Body of pancreas (tissue), 4 donors: Measurements from ENCODE around the gene TCP11L2. TPM values are rescaled to one million over a fixed set of nuclear protein-coding genes. Genes with fewer than 3 reads are reported as not detected.
"Not testable (repeated sequence)": the region's sequence is repeated elsewhere in the genome, so short reads cannot be mapped to it uniquely, and the experiment has no call there.

Experiments used
- ATAC-seq: fragments of 150-250 bp; one replicate; pipeline ENCODE4 v1.9.1; 2016
- DNase-seq, 4 donors: peaks; one replicate each; pipeline ENCODE4 v3.0.0-alpha.2; 2019
- H3K27ac ChIP-seq, 4 donors: fragments of 200-600 bp; sonication (generic); 1 replicate in 3 of 4; 2 replicates in 1 of 4; pipeline versions ENCODE4 v1.5.1 to v1.6.1; 2016 to 2019; ENCODE audit warnings: mild to moderate bottlenecking in 1 of 4, mixed read lengths in 1 of 4, moderate library complexity in 1 of 4
- H3K27me3 ChIP-seq, 2 donors: fragments of 200-600 bp; sonication (generic); one replicate each; pipeline ENCODE4 v1.6.0; 2016; ENCODE audit warnings: mild to moderate bottlenecking in 1 of 2
- H3K36me3 ChIP-seq, 2 donors: fragments of 200-600 bp; sonication (generic); replicated peaks in 1 of 2; 2 replicates each; pipeline ENCODE4 v1.5.1; 2016; ENCODE audit warnings: low read depth in 2 of 2; ENCODE audit not compliant: insufficient read depth in 1 of 2
- H3K4me1 ChIP-seq: fragments of 200-600 bp; sonication (generic); one replicate; pipeline ENCODE4 v1.6.0; 2016
- H3K4me3 ChIP-seq, 2 donors: fragments of 200-600 bp; sonication (generic); 1 replicate in 1 of 2; 2 replicates in 1 of 2; pipeline ENCODE4 v1.5.1; 2016 to 2019
- H3K9me3 ChIP-seq, 3 donors: fragments of 200-600 bp; sonication (generic); 1 replicate in 2 of 3; 2 replicates in 1 of 3; pipeline ENCODE4 v1.5.1; 2016
- CTCF ChIP-seq, 7 experiments: fragments of 450-650 bp in 4 of 7; fragments of 200-600 bp in 3 of 7; sonication (generic) in 3 of 7; IDR thresholded peaks; one replicate each; pipeline ENCODE4 v1.5.1; 2016 to 2019; ENCODE audit warnings: antibody characterized with exemption in 7 of 7
- POLR2A ChIP-seq, 3 donors: fragments of 450-650 bp; IDR thresholded peaks; one replicate each; pipeline ENCODE4 v1.6.1; 2016; ENCODE audit warnings: antibody characterized with exemption in 3 of 3, mild to moderate bottlenecking in 2 of 3
- WGBS, 2 donors: methylation state at CpG; one replicate each; pipeline ENCODE4 v1.1.5; 2017; 5-methylcytosine and 5-hydroxymethylcytosine counted together
- intact Hi-C: fragments of 100-400 bp; cut with DNase I; formaldehyde crosslinking; loops from one replicate; pipeline ENCODE4 v1.15.1; 2023
- total RNA-seq, 2 donors: library from RNA; depleted of rRNA; stranded (reverse); fragments of >200 nt; gene quantifications; one replicate each; pipeline ENCODE4 v1.1.0, GENCODE V29; 2016

Gene TCP11L2
- total RNA-seq, 2 donors from 2014 or later, result 16.1 to 19.1 TPM

DNA sequence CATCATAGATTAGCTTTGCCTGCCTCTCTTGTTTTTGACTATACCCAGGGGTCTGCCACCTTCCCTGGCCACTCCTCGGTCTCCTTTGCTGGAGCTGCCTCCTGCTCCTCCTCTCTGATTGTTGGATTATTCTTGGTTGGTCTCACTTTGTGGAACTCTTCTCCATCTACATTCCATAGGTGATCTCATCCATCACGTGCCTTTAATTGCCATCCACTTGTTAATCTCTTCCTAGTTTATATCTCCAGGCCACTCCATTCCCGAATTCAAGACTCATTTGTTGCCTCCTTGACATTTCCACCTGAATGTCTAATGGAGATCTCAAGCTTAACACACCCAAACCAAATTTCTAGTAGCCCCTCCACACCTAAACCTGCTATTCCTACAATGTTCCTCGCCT lies 60.4 kb downstream of the TCP11L2 start:
- H3K4me3 ChIP-seq, result no peak overlapping the region
- peaks cover 29% of the 10 kb centered on the region for H3K4me1 ChIP-seq
- intact Hi-C loops, result no loop called here
- no peak for TF ChIP-seq CTCF (IDR thresholded peaks at IDR 0.05)
- no peak for TF ChIP-seq POLR2A (IDR thresholded peaks at IDR 0.05)
- no peak overlapping the region for H3K27ac ChIP-seq
- ATAC-seq (no peak), DNase-seq (no peak)
- no peaks in the 10 kb centered on the region for H3K9me3 ChIP-seq
- no peaks in the 10 kb centered on the region for H3K27me3 ChIP-seq
- WGBS, 2 donors, result 85 to 86% methylated on average over 4 of the region's 4 CpGs
- peaks cover 0 to 5% of the 10 kb centered on the region in 2 donors for H3K36me3 ChIP-seq

DNA sequence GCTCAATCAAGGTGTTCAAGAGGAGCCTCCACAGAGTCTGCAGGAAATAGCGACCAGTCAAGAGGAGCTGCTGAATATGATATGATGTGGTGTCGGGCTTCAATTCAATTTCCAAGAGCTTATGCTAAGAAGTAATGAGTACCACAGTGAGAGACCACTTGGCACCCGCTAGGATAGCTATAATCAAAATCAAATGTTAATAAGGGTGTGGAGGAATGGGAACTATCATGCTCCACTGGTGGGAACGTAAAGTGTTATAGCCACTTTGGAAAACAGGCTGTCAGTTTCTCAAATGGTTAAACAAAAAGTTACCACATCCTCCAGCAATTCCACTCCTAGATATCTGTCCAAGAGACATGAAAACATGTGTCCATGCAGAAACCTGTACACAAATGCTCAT lies 61.7 kb downstream of the TCP11L2 start:
- Histone ChIP-seq H3K36me3 (peaks cover 0 to 7% of the 10 kb centered on the region in 2 donors), H3K27ac (no peak overlapping the region), H3K4me1 (peaks cover 22% of the 10 kb centered on the region), H3K4me3 (no peak overlapping the region), H3K27me3 (no peaks in the 10 kb centered on the region), H3K9me3 (no peaks in the 10 kb centered on the region)
- no peak for ATAC-seq
- no peak for TF ChIP-seq POLR2A (IDR thresholded peaks at IDR 0.05)
- no peak for TF ChIP-seq CTCF (IDR thresholded peaks at IDR 0.05)
- no peak for DNase-seq
- intact Hi-C loops, result no loop called here
- 92 to 100% methylated on average over 4 of the region's 4 CpGs for WGBS, 2 donors

DNA sequence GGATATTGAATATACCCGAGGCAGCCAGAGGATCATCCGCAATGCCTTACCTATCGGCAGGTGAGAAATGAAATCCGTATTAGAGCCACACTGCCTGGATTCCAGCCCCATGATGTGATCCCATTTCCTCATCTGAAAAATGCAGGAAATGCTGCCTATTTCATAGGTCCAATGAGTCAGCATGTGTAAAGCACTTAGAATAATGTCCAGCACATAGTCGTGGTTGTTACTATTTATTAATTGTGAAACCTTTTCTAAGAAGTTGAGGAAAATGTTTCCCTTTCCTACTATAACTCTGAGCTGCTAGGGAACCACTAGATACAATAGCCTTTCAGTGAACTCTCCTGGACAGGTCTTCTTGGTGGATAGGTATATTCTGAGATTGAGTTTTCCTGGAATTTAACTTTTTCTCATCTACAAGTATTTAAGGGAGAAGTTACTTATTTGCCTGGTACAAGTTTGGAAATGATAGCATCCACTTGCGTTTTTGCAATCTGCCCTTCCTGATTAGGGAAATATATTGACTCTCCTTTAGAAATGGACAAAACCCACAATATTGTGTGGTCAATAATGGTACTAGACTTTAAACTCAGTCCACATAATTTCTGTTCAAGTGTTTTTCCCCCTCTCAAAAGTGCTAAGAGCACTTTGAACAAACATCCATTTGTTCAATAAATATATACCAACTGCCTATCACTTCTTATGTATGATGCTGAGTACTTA lies 67.3 kb downstream of the TCP11L2 start:
- 76 to 81% methylated on average over 6 of the region's 6 CpGs for WGBS, 2 donors
- no peak for ATAC-seq
- DNase-seq, result no peak

GRCh38 chr12:106378788-106379187 lies 76.3 kb downstream of the TCP11L2 start:
- no peak overlapping the region for H3K4me3 ChIP-seq
- WGBS, 2 donors, result 66 to 73% methylated on average over 4 of the region's 4 CpGs

More for the DNA sequence above, 67.3 kb downstream of the TCP11L2 start:
- Histone ChIP-seq H3K9me3 (no peaks in the 10 kb centered on the region), H3K4me3 (no peak overlapping the region), H3K4me1 (no peaks in the 10 kb centered on the region), H3K36me3 (peaks cover 4 to 11% of the 10 kb centered on the region in 2 donors), H3K27me3 (no peaks in the 10 kb centered on the region), H3K27ac (no peak overlapping the region)
- TF ChIP-seq CTCF (IDR thresholded peaks at IDR 0.05), result no peak
- TF ChIP-seq POLR2A (IDR thresholded peaks at IDR 0.05), result no peak
- intact Hi-C loops, result no loop called here

DNA sequence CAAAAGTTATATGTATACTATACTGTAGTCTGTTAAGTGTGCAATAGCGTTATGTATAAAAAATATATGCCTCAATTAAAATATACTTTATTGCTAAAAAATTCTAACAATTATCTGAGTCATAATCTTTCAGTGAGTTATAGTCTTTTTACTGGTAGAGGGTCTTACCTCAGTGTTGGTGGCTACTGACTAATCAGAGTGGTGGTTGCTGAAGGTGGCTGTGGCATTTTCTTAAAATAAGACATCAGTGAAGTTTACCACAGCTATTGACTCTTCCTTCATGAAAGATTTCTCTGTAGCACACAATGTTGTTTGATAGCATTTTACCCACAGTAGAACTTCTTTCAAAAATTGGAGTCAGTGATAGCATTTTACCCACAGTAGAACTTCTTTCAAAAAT lies 78.4 kb downstream of the TCP11L2 start:
- Histone ChIP-seq H3K4me3 (no peak overlapping the region), H3K9me3 (no peaks in the 10 kb centered on the region), H3K4me1 (no peaks in the 10 kb centered on the region), H3K27me3 (no peaks in the 10 kb centered on the region), H3K36me3 (peaks cover 0 to 11% of the 10 kb centered on the region in 2 donors), H3K27ac (no peak overlapping the region)
- intact Hi-C loops, result loop anchor here (10.0 kb wide), 1 partner anchor 534 kb away; no protein-coding TSS in a partner anchor
- DNase-seq (no peak), ATAC-seq (no peak)
- TF ChIP-seq CTCF (IDR thresholded peaks at IDR 0.05), result no peak
- TF ChIP-seq POLR2A (IDR thresholded peaks at IDR 0.05), result no peak
- 93 to 95% methylated on average over 1 of the region's 1 CpG for WGBS, 2 donors

More at GRCh38 chr12:106378788-106379187, 76.3 kb downstream of the TCP11L2 start:
- no peaks in the 10 kb centered on the region for H3K27me3 ChIP-seq
- intact Hi-C loops, result no loop called here
- ATAC-seq (no peak), DNase-seq (no peak)
- no peaks in the 10 kb centered on the region for H3K4me1 ChIP-seq
- no peak for TF ChIP-seq POLR2A (IDR thresholded peaks at IDR 0.05)
- no peaks in the 10 kb centered on the region for H3K9me3 ChIP-seq
- H3K36me3 ChIP-seq, result peaks cover 0 to 12% of the 10 kb centered on the region in 2 donors
- no peak overlapping the region for H3K27ac ChIP-seq

- H3K4me1 ChIP-seq, DNase-seq, H3K4me3 ChIP-seq, H3K27ac ChIP-seq, ATAC-seq, H3K27me3 ChIP-seq, H3K36me3 ChIP-seq, H3K9me3 ChIP-seq: not testable (repeated sequence)
- 81% methylated on average over 4 of the region's 4 CpGs for WGBS, 2 donors
- intact Hi-C loops, result loop anchor here (10.0 kb wide), 1 partner anchor 533 kb away; no protein-coding TSS in a partner anchor
Measured at GRCh38 chr12:106381866-106382265, 79.3 kb downstream of the TCP11L2 start.
